ENCODE data around the gene CUL3. TPM values are rescaled to one million over a fixed set of nuclear protein-coding genes. Genes with fewer than 3 reads are reported as not detected.

Gene CUL3
- total and polyA plus RNA-seq, 2 of the 13 experiments (the other 11 are each of a cell fraction or from before 2014, with no cell fraction given): 33.2 to 62.3 TPM

DNA sequence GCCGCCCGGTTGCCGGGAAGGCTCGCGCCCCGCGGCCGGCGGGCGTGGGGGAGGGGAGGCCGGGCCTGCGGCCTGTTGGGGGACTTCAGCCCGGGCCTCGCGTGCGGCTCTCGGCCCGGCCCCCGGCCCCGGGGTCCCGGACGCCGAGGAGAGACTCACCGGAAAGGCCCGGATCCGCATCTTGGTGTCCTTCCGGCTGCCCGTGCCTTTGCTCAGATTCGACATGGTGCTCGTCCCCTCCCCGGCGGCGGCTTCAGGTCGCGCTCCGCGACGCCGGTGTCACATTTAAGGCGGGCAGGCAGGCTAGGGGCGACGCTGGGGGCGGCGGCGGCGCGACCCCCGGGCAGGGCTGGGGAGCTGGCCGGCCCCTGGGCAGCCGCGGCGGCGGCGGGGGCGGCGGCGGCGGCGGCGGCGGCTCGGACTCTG lies 365 bp downstream of the CUL3 start (continued):
- TF ChIP-seq NR2F1 (CRISPR knock-in tag; IDR thresholded peaks at IDR 0.05) (no peak), ZFP62 (CRISPR knock-in tag; IDR thresholded peaks at IDR 0.05) (no peak), YEATS4 (CRISPR knock-in tag; IDR thresholded peaks at IDR 0.05; ENCODE audit: borderline replicate concordance) (peak; percentile 14), RELA (CRISPR knock-in tag; IDR thresholded peaks at IDR 0.05) (no peak), TAF1 (CRISPR knock-in tag; IDR thresholded peaks at IDR 0.05) (0 out of 2 replicates have a peak, but pooled peaks have one; percentile 2), ZFP82 (CRISPR knock-in tag; IDR thresholded peaks at IDR 0.05; ENCODE audit: borderline replicate concordance) (no peak), ZNF549 (CRISPR knock-in tag; IDR thresholded peaks at IDR 0.05) (no peak), CEBPB (IDR thresholded peaks at IDR 0.05; ENCODE audit: borderline replicate concordance, low read depth, low read length) (no peak), ZNF567 (CRISPR knock-in tag; IDR thresholded peaks at IDR 0.05; ENCODE audit: borderline replicate concordance) (no peak)
- TF ChIP-seq, protein P1, sequence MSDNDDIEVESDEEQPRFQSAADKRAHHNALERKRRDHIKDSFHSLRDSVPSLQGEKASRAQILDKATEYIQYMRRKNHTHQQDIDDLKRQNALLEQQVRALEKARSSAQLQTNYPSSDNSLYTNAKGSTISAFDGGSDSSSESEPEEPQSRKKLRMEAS (IDR thresholded peaks at IDR 0.05): 0 out of 2 replicates have a peak, but pooled peaks have one; percentile 27

DNA sequence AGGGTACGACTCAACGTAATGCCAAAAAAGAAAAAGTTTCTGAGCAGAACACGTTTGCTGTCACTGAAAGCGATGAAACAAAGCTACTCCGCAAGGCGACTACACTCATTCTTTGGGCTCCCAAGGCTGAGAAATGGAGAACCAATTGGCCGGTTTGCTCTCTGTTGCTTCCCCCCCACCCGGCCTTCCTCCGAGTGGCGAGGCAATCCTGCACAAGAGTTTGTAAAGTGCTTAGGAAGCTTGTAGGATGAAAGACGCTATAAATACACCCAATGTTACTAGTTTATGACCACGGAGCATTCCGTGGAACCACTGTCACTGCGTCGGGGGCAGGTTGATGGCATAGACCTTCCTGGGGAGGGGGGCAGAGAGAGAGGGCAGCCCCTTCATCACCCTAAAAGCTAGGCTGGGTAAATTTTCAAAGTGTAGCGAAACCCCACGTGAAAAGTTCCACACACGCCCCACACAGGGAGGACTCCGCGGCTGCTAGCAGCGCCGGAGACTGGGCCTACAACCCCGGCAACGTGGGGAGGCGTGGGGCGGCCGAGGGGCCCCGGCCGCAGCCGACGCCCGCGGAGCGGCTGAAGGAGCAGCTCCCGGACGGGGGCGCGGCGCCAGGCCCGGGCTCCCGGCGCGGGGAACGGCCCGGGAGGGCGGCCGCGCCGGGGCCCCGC lies 915 bp downstream of the CUL3 start:
- no peaks in the 10 kb centered on the region; a peak in 1 of 5 replicates for H3K27me3 ChIP-seq (ENCODE audit: control insufficient read depth in 1 of 2, insufficient read depth in 2 of 2, low read length in 2 of 2)
- intact Hi-C loops (cut with micrococcal nuclease; ENCODE audit: unreplicated experiment): loop anchor here (5.0 to 10.0 kb wide), 2 partner anchors 62 to 589 kb away; no protein-coding TSS in a partner anchor
- no peak overlapping the region for H2AFZ ChIP-seq (ENCODE audit: low read length)
- peaks cover 45% of the 10 kb centered on the region for H3K4me1 ChIP-seq (ENCODE audit: insufficient read depth, low read length)
- no TSS peak for BruUV-seq (replicated peaks)
- H3K4me2 ChIP-seq (ENCODE audit: low read depth, low read length): peak overlapping the region; percentile 78
- peaks cover 55% of the 10 kb centered on the region for H3K79me2 ChIP-seq (ENCODE audit: insufficient read depth, low read length)
- H3K36me3 ChIP-seq (replicated peaks in 1 of 2; ENCODE audit: control insufficient read depth in 1 of 2, insufficient read depth in 2 of 2, low read length in 2 of 2): peaks cover 0 to 3% of the 10 kb centered on the region in 2 experiments; a peak in 2 of 5 replicates
- H3K9me3 ChIP-seq (ENCODE audit: low read length): no peaks in the 10 kb centered on the region
- peak overlapping the region; percentile 94 for H3K9ac ChIP-seq (ENCODE audit: insufficient read depth, low read depth, low read length)
- peak overlapping the region; percentile 49 for H3K27ac ChIP-seq (ENCODE audit: extremely low read length, insufficient read depth, low read length)
- H4K20me1 ChIP-seq (ENCODE audit: insufficient read depth, low read length): peaks cover 51% of the 10 kb centered on the region
- H3K4me3 ChIP-seq (replicated peaks in 1 of 3; ENCODE audit: insufficient read depth in 1 of 3, low read depth in 2 of 3, low read length in 3 of 3): peak overlapping the region; percentile 87 to 92 (median 89)
- in situ Hi-C loops (cut with HindIII; ENCODE audit: extremely low pct_ligation_motif_present, low pct_unique_long_range_greater_than_20kb): no loop called here
- WGBS (ENCODE audit: low lambda C conversion rate): 0% methylated on average over 19 of the region's 50 CpGs
- no peak for ATAC-seq
- FAIRE-seq: no peak
- ChIA-PET CTCF (ENCODE audit: low intra/inter-chr PET ratio, low total read pairs) (no interaction called here), POLR2A (interaction anchor here (1.4 to 1.5 kb wide), 2 partner anchors 10 to 20 kb away, joined by 3 to 4 read pairs; no protein-coding TSS in a partner anchor)
- DNase-seq (ENCODE audit: low spot score): peak; percentile 34
- TF ChIP-seq ZNF782 (CRISPR knock-in tag; IDR thresholded peaks at IDR 0.05; ENCODE audit: borderline replicate concordance): 0 out of 2 replicates have a peak, but pooled peaks have one; percentile 1
- TF ChIP-seq ZNF484 (CRISPR knock-in tag; IDR thresholded peaks at IDR 0.05; ENCODE audit: borderline replicate concordance, low read depth): no peak
- peak; percentile 76; the same call in 1 of the 2 replicates for TF ChIP-seq ZNF816 (CRISPR knock-in tag; IDR thresholded peaks at IDR 0.05; ENCODE audit: borderline replicate concordance)
- TF ChIP-seq ZNF670 (CRISPR knock-in tag; IDR thresholded peaks at IDR 0.05; ENCODE audit: borderline replicate concordance): peak; percentile 54; the same call in 1 of the 2 replicates
- TF ChIP-seq HNRNPUL1 (IDR thresholded peaks at IDR 0.05; ENCODE audit: low read depth, low read length): no peak
- no peak for TF ChIP-seq ZNF331 (CRISPR knock-in tag; IDR thresholded peaks at IDR 0.05)
- no peak for TF ChIP-seq BRD4 (CRISPR knock-in tag; IDR thresholded peaks at IDR 0.05)
- TF ChIP-seq, protein P2, sequence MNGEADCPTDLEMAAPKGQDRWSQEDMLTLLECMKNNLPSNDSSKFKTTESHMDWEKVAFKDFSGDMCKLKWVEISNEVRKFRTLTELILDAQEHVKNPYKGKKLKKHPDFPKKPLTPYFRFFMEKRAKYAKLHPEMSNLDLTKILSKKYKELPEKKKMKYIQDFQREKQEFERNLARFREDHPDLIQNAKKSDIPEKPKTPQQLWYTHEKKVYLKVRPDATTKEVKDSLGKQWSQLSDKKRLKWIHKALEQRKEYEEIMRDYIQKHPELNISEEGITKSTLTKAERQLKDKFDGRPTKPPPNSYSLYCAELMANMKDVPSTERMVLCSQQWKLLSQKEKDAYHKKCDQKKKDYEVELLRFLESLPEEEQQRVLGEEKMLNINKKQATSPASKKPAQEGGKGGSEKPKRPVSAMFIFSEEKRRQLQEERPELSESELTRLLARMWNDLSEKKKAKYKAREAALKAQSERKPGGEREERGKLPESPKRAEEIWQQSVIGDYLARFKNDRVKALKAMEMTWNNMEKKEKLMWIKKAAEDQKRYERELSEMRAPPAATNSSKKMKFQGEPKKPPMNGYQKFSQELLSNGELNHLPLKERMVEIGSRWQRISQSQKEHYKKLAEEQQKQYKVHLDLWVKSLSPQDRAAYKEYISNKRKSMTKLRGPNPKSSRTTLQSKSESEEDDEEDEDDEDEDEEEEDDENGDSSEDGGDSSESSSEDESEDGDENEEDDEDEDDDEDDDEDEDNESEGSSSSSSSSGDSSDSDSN (CRISPR knock-in tag; IDR thresholded peaks at IDR 0.05): 0 out of 2 replicates have a peak, but pooled peaks have one; percentile 4
- no peak for TF ChIP-seq KLF9 (CRISPR knock-in tag; IDR thresholded peaks at IDR 0.05; ENCODE audit: low read depth)
- no peak for TF ChIP-seq SOX6 (IDR thresholded peaks at IDR 0.05)
- TF ChIP-seq SOX6 (CRISPR knock-in tag; IDR thresholded peaks at IDR 0.05): peak; percentile 41; the same call in 1 of the 2 replicates
- TF ChIP-seq ZNF260 (CRISPR knock-in tag; IDR thresholded peaks at IDR 0.05; ENCODE audit: borderline replicate concordance, low read depth): no peak
- no peak for TF ChIP-seq DNMT3B (CRISPR knock-in tag; conservative IDR thresholded peaks at IDR 0.05)
